HG03103 (cell line): Measurements from ENCODE around the gene OSBPL1A.

Source experiments
- ATAC-seq: cut with Tn5 transposase; IDR thresholded peaks from one replicate; pipeline ENCODE4 v1.9.1; 2021; ENCODE audit warnings: low read depth; ENCODE audit not compliant: unreplicated experiment

The OSBPL1A gene

DNA sequence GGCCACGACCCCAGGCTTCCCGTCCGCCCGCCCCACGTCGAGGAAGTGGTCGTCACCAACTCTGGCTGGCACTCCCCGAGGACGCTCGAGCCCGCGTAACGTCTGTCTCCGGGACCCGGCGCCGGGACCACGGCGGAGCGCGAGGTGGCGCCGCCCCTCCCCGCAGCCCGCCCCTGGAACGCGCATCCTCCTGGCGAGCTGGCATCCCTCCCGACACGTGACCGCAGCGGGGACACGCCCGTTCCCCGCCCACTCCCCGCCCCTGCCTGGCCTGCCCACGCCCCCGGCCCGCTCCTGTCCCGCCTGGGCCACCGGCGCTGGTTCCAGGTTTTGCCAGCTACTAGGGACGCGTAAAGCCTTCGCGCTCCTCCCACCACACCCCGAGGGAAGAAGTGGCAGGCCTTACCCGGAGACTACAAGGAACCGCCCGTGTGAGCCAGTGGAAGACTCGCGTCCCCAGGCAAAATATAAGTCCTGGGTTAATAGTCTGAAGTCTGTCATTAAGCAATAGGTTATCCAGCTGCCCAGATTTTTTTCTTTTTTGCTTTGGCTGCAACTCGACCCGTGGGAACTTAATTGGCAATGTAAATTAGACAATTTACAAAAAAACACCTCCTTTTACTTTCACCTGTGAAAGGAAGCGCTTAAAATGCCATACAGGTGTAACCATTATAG, at the start of gene OSBPL1A:
TSS of gene OSBPL1A (minus strand) at position 131 of the 675 bp plus-strand sequence. CDS start 20,291 bp downstream, outside the sequence.
- no peak for ATAC-seq

DNA sequence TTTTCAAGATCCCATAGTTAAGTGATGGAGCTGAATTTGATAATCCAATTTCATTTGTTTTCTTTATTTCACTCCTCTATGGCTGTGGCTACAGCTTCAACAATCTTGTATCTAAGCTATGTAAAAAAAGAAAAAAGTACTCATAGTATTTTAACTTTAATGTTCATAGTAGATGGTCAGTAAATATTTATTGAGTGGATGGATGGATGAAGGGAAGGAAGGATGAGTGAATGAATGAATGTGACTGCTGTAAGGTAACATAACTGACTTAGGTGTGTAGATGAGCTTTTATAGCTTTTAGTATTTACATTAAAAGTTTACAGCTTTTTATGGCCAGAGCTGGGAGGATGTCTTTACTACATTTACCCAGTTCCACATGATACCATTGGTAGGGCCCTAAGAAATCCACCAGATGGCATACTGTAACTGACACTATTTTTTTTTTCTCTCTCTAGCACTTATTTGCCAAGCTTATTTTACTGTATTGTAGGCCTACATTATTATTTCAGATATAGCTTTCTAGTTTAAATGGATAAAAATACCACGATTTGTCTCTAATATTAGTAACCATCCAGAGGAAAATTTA, 49.4 kb upstream of the OSBPL1A start:
- ATAC-seq = no peak

DNA sequence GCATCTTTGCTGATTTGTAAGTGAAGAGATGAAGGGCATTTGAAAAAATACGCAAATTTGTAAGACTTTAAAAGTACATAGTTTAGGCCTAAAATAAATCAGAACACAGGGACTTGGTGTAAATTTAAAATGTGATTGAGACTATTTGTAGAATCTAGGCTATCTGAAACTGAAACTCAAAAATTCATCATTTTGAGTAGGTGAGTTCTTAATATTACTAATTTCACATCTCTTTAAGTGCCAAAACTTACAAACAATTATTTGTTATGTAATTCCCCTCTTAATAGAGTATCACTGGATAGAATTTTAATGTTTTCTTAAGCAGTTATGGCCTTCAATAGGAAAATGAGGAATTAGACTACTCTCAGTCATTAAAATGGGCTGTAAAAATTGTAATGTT, 48.8 kb upstream of the OSBPL1A start:
- ATAC-seq = no peak

DNA sequence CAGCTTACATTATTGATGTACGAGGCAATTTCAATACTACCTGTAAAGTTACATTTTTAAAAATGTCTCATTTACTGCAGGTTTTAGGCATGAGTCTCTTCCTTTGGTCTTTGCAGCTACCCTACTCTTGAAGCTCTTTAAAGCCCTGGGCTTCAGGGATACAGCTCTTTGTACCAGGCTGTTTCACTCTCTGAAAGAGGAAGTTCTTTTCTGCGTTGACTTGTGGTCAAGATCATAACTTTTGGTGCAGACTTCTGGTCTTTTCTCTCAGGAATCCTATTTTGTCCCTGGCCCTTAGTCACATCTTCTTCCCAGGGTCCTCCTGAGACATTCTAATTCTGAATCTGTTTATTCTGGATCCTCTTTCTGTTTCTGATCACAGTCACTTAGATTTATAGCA, 46.2 kb upstream of the OSBPL1A start:
- ATAC-seq = peak; percentile 82

DNA sequence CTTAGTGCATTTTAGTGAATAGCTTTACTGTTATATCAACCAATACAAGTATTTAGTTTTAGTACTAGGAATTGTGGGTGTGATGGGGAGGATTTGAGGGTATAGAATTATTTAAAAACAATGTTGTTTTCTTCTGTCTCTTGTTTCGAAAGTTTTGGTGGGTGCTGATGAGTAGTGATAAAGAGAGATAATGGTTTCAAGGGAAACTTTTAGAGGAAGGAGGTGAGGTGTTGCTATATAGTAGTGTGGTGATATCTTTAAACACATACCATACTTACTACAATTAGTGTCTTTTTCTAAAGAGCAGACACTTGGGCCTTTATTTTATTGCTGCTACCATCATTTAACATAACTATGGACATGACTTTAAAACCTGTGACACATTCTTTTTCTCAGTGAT, 39.3 kb upstream of the OSBPL1A start:
- no peak for ATAC-seq

DNA sequence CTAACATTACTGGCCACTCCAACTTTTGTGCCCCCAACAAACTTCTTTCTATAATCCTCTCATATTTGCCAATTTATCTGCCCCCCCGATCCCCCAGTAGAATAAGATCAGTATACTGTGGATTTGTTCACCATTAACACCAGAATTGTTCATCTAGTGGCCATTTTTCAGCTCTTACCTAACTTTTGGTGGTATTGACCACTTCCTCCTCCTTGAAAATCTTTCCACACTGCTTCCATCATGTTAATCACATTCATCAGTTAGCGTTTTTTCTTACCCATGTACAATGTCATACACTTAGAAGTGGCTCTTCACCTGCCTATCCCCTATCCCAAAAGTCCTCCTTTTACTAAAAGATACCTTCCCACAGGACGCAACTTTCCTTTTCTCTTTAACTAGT, 35.0 kb upstream of the OSBPL1A start:
- no peak for ATAC-seq

DNA sequence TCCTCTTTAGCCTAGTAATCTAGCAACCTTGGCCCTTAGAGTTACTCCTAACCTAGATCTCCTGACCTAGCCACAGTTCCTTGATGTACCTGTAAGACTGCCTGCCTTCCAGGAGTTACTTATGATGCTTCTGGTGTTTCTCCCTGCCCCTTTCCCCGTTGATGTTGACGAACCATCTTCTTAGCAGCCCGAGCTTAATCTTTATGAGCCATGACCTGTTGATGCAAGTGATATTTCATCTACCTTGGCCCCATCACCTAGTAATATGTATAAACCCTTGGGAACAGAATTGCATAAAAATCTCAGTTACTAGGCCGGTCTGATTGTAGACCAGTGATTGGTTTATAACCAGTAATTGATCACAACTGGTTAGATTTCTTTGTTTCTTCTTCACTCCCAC, 31.6 kb upstream of the OSBPL1A start:
- no peak for ATAC-seq

DNA sequence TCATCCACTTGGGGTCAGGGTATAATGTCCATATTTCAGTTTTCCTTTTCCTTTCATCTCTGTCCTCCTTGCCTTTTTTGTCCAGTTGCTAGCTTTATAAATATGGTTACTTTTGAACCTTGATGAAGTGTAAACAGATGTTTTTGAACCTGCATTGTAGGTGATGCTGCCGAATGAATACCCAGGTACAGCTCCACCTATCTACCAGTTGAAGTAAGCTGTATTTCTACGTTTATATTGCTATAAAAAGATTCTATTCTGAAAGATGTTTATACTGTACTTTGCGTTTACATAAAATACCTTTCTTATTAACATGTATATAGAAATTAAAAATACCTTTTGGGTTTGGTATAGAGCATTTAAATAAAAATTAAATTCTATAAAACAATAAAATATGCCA, 31.1 kb upstream of the OSBPL1A start:
- no peak for ATAC-seq

DNA sequence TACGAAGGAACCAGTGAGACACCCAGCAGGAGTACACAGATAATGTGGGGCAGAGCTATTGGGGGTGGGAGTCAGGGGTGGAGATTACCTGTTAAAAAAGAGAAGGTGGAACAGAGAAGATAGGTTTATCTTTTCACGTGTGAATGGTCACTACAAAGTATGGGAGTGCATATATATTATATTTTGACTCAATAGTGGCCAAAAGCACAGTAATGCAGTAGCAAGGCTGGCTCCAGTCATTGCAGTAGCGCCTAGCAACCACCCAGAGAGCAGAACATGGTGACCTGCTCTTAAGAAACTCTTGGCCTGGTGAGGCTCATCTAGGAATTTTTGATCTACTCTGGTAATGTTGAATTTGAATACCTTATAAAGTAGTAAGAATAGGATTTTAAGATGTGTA, 29.9 kb upstream of the OSBPL1A start:
- ATAC-seq = no peak

DNA sequence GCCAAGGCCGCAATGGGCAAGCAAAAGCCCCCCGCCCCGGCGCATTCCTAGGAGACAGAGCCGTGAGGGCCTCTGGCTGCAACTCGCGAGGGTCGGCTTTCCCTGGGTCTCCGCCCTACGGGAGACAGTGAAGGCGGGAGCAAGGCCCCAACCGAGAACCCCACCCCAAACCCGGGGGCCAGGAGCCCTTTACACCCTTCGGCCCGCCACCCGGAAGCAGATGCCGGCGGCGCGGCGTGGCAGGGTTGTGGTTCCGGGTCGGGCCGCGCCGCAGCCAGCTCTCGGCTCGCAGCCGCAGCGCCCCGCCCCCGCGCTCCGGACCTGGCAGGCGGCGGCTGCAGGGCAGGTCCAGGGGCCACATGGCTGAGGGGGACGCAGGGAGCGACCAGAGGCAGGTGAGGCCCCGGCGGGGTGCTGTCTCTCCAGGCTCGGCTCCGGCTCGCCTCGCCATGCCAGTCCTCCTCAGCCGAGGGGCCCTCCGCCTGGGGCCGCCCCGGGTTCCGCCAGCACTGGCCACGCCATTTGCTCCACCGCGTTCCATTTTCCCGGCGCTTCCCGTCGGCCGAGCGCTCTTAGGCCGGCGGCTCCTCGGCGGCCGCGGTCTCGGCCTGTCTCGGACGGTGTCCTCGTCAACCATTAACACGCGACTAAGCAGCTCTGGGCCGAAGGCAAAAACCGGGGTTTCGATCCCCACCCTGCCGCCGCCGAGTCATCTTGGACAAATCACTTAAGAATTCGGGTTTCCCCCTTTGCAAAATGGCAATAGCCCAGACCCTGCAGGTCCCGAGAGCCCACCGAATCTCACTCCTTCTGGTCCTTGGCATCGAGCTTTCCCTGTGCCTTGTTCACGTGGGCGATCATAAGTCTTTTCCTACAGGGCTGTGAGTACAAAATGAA, 29.0 kb upstream of the OSBPL1A start, which contains the start of gene IMPACT:
TSS of gene IMPACT (plus strand) at position 273 of the 897 bp plus-strand sequence. CDS start at position 360, 87 bp downstream.
- peak; percentile 89 for ATAC-seq

DNA sequence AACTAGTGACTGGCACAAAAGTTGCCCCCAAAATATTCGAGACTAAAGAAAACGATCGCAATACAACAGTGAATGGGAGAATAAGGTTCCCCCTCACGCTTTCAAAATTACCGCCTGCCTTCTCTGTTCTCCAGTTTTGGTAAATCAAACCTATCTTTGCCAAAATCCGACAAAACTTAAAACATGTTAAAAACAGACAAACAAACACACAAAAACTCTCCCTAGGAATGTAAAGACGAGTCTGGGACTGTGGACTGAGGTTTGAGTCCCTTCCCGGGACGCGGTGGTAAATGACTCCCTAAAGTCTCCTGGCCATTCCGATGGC, 28.4 kb upstream of the OSBPL1A start:
- ATAC-seq = no peak

DNA sequence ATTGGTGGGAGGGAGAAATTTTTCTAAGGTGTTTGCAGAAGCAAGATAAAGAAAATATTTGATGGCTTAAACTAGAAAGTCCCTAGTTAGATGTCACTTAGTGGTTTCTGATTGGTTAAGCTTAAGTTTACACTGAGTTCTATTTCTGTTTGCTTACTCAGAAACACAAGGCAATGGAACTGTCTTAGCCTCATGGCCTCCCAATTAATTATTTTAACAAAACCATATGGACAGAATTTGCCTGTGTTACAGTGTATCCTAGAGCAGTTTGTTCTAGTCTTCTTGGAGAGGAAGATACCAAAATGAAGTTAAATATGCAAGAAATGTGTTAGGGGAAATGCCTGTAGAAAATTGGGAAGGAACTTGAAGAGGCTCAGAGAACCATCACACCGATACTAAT, 24.2 kb upstream of the OSBPL1A start:
- ATAC-seq = no peak

DNA sequence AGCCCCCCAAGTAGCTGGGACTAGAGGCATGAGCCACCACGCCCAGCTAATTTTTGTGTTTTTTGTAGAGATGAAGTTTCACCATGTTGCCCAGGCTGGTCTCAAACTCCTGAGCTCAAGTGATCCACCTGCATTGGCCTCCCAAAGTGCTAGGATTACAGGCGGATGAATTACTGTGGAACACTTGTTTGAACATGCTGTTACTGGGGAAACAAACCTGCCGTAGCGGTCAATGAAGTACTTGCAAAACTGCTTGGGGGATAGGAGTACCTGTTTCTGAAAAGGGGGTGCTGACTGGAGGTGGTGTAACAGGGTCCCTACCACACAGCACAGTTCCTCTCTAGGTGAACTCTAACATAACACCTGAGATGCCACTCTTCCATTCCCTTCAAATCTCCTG, 22.9 kb upstream of the OSBPL1A start:
- no peak for ATAC-seq

DNA sequence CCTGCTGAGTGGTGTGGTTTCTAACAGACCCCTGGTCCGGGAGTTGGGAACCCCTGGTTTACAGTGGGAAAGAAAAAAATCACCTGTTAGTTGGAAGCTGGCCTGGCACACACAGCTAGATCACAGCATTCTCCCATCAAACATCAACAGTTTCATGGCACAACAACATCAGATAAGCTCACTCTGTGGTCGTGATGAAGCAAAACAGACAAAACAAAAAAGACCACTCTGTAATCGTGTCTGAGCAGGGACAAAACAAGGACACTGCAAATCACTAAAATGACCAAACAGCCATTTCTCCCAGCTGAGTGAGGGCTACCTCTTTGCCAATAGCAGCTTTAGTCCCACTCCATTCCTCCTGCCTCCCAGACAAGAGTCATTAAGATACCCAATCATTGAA, 19.9 kb upstream of the OSBPL1A start:
- no peak for ATAC-seq

DNA sequence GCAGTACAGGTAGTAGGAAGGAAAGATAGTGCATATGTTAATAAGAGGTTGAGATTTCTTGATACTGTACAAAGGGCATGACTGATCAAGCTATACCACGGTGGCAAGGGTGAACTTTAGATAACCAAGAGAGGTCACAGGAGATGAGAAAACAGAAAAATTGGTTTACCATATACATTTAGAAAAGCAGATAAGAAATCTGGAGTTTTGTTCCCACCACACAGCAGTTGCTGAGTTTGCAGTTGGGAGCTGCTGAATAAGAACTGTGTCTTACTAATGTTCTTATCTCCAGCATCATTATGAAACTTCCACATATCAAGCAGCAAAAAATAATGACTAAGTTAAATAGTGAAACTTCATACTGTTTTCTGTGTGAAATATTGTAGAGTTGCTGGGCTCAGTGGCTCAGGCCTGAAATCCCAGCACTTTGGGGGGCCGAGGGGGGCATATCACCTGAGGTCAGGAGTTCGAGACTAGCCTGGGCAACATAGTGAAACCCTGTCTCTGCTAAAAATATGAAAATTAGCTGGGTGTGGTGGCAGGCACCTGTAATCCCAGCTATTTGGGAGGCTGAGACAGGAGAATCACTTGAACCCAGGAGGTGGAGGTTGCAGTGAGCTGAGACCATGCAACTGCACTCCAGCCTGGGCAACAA, 16.9 kb upstream of the OSBPL1A start:
- no peak for ATAC-seq

DNA sequence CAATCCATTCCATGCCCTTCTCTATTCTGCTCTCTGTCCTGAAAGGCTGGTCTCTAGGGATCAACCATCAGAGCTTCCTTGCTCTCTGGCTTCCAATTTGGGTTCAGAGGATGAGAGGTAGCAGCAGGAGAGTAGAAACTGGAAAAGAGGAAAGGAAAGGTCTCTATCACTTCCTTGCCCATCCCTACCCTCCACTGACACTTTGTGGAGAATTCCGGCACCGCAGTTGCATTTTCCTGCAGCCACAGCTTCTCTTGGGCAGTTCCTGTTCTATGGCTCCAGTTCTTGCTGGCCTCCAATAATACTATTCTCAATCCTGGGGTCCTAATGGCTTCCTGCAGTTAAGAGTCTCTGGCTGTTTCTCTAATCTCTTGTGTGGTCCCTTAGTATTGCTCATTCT, 15.5 kb upstream of the OSBPL1A start:
- ATAC-seq = no peak

DNA sequence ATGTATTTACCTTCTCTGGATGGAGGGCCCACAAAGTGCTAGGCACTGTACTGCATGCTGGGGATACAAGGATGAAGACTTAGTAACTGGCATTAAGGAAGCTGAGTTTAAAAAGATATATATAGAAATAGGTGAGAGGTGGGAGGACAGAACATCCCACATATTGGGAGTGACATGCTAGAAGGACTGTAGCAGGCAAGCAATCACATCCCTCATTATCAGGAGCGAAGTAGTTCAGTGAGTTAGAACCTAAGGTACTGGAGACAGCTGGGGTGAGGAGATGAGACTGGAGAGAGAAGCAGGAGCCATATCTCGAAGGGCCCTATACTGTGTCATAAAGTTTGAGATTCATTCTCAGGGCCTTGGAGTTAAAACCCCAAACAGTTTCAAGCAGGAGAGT, 10.9 kb upstream of the OSBPL1A start:
- ATAC-seq = no peak

DNA sequence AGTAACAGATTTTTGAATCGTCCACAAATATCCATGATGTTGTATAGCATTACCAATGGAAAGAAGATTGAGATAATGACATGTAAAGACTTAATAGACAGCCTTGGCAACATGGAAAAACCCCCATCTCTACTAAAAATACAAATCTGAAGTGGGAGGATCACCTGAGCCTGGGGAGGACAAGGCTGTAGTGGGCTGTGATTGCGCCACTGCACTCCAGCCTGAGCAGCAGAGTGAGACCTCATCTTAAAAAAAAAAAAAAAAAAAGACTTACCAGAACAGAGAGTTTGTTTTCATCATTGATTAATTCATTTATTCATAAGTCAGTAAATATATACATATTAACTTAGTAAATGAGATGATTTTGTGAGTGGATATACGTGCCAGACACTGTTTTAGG, 7.0 kb upstream of the OSBPL1A start:
- no peak for ATAC-seq

DNA sequence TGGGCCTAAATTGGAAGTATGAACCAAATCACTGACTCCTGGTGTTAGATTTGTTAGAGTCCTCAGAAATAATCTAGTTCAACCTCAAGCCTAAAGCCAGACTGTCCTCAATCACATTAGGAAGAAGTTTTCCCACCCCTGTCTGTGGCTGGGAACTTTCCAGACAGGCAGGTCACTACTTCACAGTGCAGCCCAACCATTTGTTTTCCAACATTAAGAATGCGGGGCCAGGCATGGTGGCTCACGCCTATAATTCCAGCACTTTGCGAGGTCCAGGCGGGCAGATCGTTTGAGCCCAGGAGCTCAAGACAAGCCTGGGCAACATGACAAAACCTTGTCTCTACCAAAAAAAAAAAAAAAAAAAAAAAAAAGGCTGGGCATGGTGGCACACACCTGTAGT, 5.5 kb upstream of the OSBPL1A start:
- no peak for ATAC-seq

DNA sequence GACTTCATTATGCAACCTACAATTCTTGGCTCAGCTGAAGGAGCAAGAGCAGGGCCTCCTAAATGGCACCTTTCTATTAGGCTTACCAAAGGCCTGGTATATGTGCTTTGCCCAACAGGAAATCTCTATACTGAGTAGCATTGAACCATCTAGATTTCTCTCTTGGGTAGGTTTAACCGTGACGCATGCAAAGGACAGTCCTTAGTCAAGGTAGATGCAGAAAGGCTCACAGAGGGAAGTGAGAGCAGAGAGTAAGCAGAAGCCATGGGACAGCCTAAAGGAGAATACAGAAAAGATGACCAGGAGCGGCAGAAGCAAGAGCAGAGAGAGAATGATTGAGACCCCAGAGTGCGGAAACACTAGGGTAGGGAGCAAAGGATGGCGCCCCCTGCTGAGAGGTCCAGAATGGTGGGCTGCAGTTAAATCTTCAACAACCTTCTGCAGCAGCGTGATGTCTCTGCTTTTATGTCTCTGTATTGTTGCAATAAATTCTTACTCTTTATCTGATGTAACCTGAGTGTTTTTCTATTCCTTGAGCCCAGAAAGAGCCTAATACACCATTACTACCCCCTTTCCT, 4.7 kb upstream of the OSBPL1A start:
- ATAC-seq = no peak

DNA sequence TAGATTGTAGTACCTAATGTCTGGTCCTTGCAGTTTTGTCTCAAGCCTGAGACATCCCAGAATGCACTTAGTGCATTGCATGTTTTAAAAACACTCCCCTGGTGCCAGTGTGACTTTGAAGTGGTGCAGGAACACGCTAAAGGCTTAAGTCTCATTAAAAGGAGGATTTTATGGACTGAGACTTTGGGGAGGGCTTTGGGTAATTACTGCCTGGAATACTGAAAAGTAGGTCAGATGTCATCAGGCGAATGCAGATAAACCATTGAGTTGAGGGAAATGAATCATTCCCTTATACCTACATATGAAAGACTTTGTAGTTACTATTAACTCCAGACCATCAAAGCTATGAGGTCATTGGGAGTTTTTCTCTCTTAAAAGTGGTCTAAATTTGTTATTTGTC, 3.0 kb upstream of the OSBPL1A start:
- ATAC-seq = no peak
